Measurements from ENCODE around the gene CDS2. TPM values are rescaled to one million over a fixed set of nuclear protein-coding genes. Genes with fewer than 3 reads are reported as not detected.

Gene CDS2
- total RNA-seq, 1 donor from 2014 or later: 62.3 TPM

GRCh38 chr20:5118220-5119142 lies 8.3 kb upstream of the CDS2 start:
- intact Hi-C loops (cut with micrococcal nuclease): loop anchor here (1.0 kb wide), 1 partner anchor 9 kb away; the partner anchor contains the start of gene CDS2

- intact Hi-C loops (cut with micrococcal nuclease): loop anchor here (1.0 kb wide), 1 partner anchor 8 kb away; the partner anchor contains the start of gene CDS2
These were observed 7.7 kb upstream of the CDS2 start for GRCh38 chr20:5119143-5119434.

- intact Hi-C loops (cut with micrococcal nuclease): loop anchor here (1.0 to 10.0 kb wide), 4 partner anchors 8 to 1105 kb away; partner anchors contain the start of genes CDS2 and RNF24
These were observed 7.2 kb upstream of the CDS2 start, which contains the start of gene PCNA for GRCh38 chr20:5119435-5120184. Gene PCNA, minus strand, starts transcription at chr20:5119958. Its CDS starts 160 bp downstream, at chr20:5119798.

GRCh38 chr20:5120185-5120476 lies 6.7 kb upstream of the CDS2 start:
- intact Hi-C loops (cut with micrococcal nuclease): loop anchor here (1.0 to 10.0 kb wide), 3 partner anchors 72 to 1105 kb away; partner anchors contain the start of gene RNF24

GRCh38 chr20:5122873-5123260 lies 3.9 kb upstream of the CDS2 start:
- intact Hi-C loops (cut with micrococcal nuclease): loop anchor here (10.0 kb wide), 1 partner anchor 1108 kb away; the partner anchor contains the start of gene RNF24

- intact Hi-C loops (cut with micrococcal nuclease): loop anchor here (1.0 to 10.0 kb wide), 5 partner anchors 8 to 1113 kb away; partner anchors contain the start of genes MCM8, PCNA, RNF24 and TRMT6
These were observed 523 bp downstream of the CDS2 start for GRCh38 chr20:5127204-5127858.

- intact Hi-C loops (cut with micrococcal nuclease): loop anchor here (1.0 to 10.0 kb wide), 5 partner anchors 9 to 1113 kb away; partner anchors contain the start of genes MCM8, PCNA, RNF24 and TRMT6
These were observed 1.1 kb downstream of the CDS2 start for GRCh38 chr20:5127859-5128424.

GRCh38 chr20:5128886-5129285 lies 2.1 kb downstream of the CDS2 start:
- intact Hi-C loops (cut with micrococcal nuclease): loop anchor here (10.0 kb wide), 1 partner anchor 1114 kb away; the partner anchor contains the start of gene RNF24

GRCh38 chr20:5131502-5131901 lies 4.7 kb downstream of the CDS2 start:
- intact Hi-C loops (cut with micrococcal nuclease): no loop called here

- intact Hi-C loops (cut with micrococcal nuclease): no loop called here
These were observed 7.2 kb downstream of the CDS2 start for GRCh38 chr20:5133998-5134397.

- intact Hi-C loops (cut with micrococcal nuclease): no loop called here
These were observed 8.7 kb downstream of the CDS2 start for GRCh38 chr20:5135363-5136012.

- intact Hi-C loops (cut with micrococcal nuclease): no loop called here
These were observed 9.3 kb downstream of the CDS2 start for GRCh38 chr20:5136096-5136495.

- intact Hi-C loops (cut with micrococcal nuclease): no loop called here
These were observed 13.4 kb downstream of the CDS2 start for GRCh38 chr20:5140195-5140594.

GRCh38 chr20:5141615-5142014 lies 14.8 kb downstream of the CDS2 start:
- intact Hi-C loops (cut with micrococcal nuclease): no loop called here

GRCh38 chr20:5143851-5144250 lies 17.0 kb downstream of the CDS2 start:
- intact Hi-C loops (cut with micrococcal nuclease): no loop called here

- intact Hi-C loops (cut with micrococcal nuclease): no loop called here
These were observed 18.7 kb downstream of the CDS2 start for GRCh38 chr20:5145365-5146098.

GRCh38 chr20:5146099-5146668 lies 19.4 kb downstream of the CDS2 start:
- intact Hi-C loops (cut with micrococcal nuclease): no loop called here

GRCh38 chr20:5146871-5147592 lies 20.2 kb downstream of the CDS2 start:
- intact Hi-C loops (cut with micrococcal nuclease): no loop called here

GRCh38 chr20:5148581-5148980 lies 21.8 kb downstream of the CDS2 start:
- intact Hi-C loops (cut with micrococcal nuclease): no loop called here

Data from T-helper 1 cell treated with Interleukin-12 subunit alpha and Interleukin-12 subunit beta and Interleukin-4 antibody, amounts not matched to agents 30 ng/mL and 1 ng/mL, for 36 hours (primary cell).